Fibroblast of villous mesenchyme (primary cell): ENCODE results near the gene SF3A1. TPM values are rescaled to one million over a fixed set of nuclear protein-coding genes. Genes with fewer than 3 reads are reported as not detected.

Experiments used
- DNase-seq: peaks from one replicate; pipeline ENCODE4 v3.0.0-alpha.2; 2010; ENCODE audit warnings: low read depth
- H3K4me3 ChIP-seq: 2 replicates; pipeline ENCODE4 v1.5.1; 2011; ENCODE audit warnings: low read depth, mild to moderate bottlenecking, low read length
- CTCF ChIP-seq: IDR thresholded peaks from 2 replicates; pipeline ENCODE4 v1.5.1; 2012; ENCODE audit warnings: low read depth, mild to moderate bottlenecking, low read length; ENCODE audit not compliant: insufficient read depth
- total RNA-seq: library from RNA; depleted of rRNA; stranded (reverse); fragments of >200 nt; gene quantifications from 2 replicates; pipeline ENCODE4 v1.2.3, GENCODE V29; 2012

Gene SF3A1
- total RNA-seq, 1 donor = 27.2 TPM

GRCh38 chr22:30351226-30351625 is 5.5 kb downstream of the SF3A1 start:
- H3K4me3 ChIP-seq = no peak overlapping the region
- DNase-seq = no peak

GRCh38 chr22:30348809-30349208 is 7.9 kb downstream of the SF3A1 start:
- no peak overlapping the region for H3K4me3 ChIP-seq
- DNase-seq = no peak
- TF ChIP-seq CTCF = no peak

More at GRCh38 chr22:30351226-30351625, 5.5 kb downstream of the SF3A1 start:
- TF ChIP-seq CTCF = no peak

- DNase-seq = no peak
Observed at GRCh38 chr22:30348404-30348803, 8.3 kb downstream of the SF3A1 start.

GRCh38 chr22:30347255-30347892 is 9.3 kb downstream of the SF3A1 start:
- TF ChIP-seq CTCF = no peak

More at GRCh38 chr22:30348404-30348803, 8.3 kb downstream of the SF3A1 start:
- H3K4me3 ChIP-seq = no peak overlapping the region
- TF ChIP-seq CTCF = no peak

GRCh38 chr22:30344447-30345200 is 12.1 kb downstream of the SF3A1 start:
- no peak overlapping the region for H3K4me3 ChIP-seq
- TF ChIP-seq CTCF = no peak
- no peak for DNase-seq

More at GRCh38 chr22:30347255-30347892, 9.3 kb downstream of the SF3A1 start:
- no peak for DNase-seq
- no peak overlapping the region for H3K4me3 ChIP-seq

GRCh38 chr22:30340911-30341685 is 15.6 kb downstream of the SF3A1 start:
- no peak overlapping the region for H3K4me3 ChIP-seq
- TF ChIP-seq CTCF = no peak
- no peak for DNase-seq
